Upper lobe of left lung (tissue), 4 donors: ENCODE measurements around the gene GPD2.

Source experiments
- EP300 ChIP-seq, 4 donors: sonication (generic); formaldehyde crosslinking; IDR thresholded peaks; one replicate each; pipeline ENCODE4 v1.5.1; 2017; ENCODE audit warnings: antibody characterized with exemption in 4 of 4, control low read depth in 2 of 4
- TF ChIP-seq, protein P1 (sequence below), 6 experiments: fragments of 450-650 bp in 4 of 6; fragments of 200-600 bp in 2 of 6; sonication (generic) in 2 of 6; IDR thresholded peaks; one replicate each; pipeline ENCODE4 v1.5.1; 2016 to 2019; ENCODE audit warnings: antibody characterized with exemption in 6 of 6

DNA sequence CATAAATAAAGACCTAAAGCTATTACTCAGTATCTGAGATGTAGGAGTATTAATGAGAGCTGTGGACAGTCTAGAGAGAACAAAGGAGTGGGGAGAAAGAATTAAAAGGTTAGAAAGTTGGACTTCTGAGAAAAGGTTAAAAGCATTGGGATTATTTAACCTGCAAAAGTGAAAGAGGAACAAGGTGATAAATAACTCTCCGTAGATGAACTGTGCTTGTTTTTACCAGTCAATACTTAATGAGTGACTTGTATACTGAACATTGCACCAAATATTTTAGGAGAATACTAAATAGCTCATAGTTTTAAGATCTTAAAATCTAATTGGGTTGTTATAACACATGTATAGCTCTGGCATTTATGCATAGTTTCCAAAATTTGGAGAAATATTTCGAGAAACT lies 137.5 kb downstream of the GPD2 start:
- TF ChIP-seq, protein P1, sequence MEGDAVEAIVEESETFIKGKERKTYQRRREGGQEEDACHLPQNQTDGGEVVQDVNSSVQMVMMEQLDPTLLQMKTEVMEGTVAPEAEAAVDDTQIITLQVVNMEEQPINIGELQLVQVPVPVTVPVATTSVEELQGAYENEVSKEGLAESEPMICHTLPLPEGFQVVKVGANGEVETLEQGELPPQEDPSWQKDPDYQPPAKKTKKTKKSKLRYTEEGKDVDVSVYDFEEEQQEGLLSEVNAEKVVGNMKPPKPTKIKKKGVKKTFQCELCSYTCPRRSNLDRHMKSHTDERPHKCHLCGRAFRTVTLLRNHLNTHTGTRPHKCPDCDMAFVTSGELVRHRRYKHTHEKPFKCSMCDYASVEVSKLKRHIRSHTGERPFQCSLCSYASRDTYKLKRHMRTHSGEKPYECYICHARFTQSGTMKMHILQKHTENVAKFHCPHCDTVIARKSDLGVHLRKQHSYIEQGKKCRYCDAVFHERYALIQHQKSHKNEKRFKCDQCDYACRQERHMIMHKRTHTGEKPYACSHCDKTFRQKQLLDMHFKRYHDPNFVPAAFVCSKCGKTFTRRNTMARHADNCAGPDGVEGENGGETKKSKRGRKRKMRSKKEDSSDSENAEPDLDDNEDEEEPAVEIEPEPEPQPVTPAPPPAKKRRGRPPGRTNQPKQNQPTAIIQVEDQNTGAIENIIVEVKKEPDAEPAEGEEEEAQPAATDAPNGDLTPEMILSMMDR (IDR thresholded peaks at IDR 0.05) = no peak
- TF ChIP-seq EP300 (IDR thresholded peaks at IDR 0.05) = no peak
